ENCODE measurements around the gene ITIH1. TPM values are rescaled to one million over a fixed set of nuclear protein-coding genes. Genes with fewer than 3 reads are reported as not detected.
A peak's percentile ranks its signal among the peaks of the same experiment; 100 is the strongest.

ITIH1 gene
- total and polyA plus RNA-seq, 9 of the 15 experiments (the other 6 are each of a cell fraction or from before 2014, with no cell fraction given) = 0.31 TPM; not detected in 8

DNA sequence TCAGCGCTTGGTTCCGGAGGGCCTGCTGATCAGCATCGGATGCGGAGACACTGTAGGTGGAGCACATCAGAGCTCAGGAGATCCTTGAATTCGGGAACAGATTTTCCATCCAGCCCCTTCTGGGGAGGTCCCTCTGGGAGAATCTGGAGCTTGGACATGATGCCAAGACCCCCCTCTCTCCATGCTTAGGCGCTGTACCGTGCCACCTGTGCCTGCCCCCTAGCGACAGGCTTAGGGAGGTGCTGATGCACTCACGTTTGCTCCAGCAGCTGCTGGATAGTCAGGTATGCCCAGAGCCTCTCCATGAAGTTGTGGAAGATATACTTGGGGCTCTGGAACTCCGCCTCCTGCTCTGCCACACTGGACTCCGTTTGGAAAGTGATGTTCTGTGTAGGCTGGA, 43.3 kb downstream of the ITIH1 start (continued):
- TF ChIP-seq, protein P1, sequence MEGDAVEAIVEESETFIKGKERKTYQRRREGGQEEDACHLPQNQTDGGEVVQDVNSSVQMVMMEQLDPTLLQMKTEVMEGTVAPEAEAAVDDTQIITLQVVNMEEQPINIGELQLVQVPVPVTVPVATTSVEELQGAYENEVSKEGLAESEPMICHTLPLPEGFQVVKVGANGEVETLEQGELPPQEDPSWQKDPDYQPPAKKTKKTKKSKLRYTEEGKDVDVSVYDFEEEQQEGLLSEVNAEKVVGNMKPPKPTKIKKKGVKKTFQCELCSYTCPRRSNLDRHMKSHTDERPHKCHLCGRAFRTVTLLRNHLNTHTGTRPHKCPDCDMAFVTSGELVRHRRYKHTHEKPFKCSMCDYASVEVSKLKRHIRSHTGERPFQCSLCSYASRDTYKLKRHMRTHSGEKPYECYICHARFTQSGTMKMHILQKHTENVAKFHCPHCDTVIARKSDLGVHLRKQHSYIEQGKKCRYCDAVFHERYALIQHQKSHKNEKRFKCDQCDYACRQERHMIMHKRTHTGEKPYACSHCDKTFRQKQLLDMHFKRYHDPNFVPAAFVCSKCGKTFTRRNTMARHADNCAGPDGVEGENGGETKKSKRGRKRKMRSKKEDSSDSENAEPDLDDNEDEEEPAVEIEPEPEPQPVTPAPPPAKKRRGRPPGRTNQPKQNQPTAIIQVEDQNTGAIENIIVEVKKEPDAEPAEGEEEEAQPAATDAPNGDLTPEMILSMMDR (IDR thresholded peaks at IDR 0.05 in 2 of 3, conservative IDR thresholded peaks at IDR 0.05 in 1 of 3; ENCODE audit: insufficient read depth in 2 of 3, low read depth in 1 of 3, low read length in 3 of 3) = peak; percentile 63 to 80 (median 67)
- TF ChIP-seq RAD21 (CRISPR knock-in tag; conservative IDR thresholded peaks at IDR 0.05 in 1 of 2, IDR thresholded peaks at IDR 0.05 in 1 of 2) = peak in 1 of 2 experiments; percentile 49; a peak in 2 of 4 replicates
- peak; percentile 32; the same call in 1 of the 2 replicates for TF ChIP-seq ZNF316 (IDR thresholded peaks at IDR 0.05)
- no peak for TF ChIP-seq SMAD2 (IDR thresholded peaks at IDR 0.05; ENCODE audit: low read depth, low read length)
- peak; percentile 50 for TF ChIP-seq SMC3 (conservative IDR thresholded peaks at IDR 0.05; ENCODE audit: insufficient read depth, low read depth, low read length)
- 0 out of 2 replicates have a peak, but pooled peaks have one; percentile 18 for TF ChIP-seq BHLHE40 (IDR thresholded peaks at IDR 0.05; ENCODE audit: low read length)
- TF ChIP-seq SAFB (IDR thresholded peaks at IDR 0.05; ENCODE audit: borderline replicate concordance, low read depth, low read length) = no peak
- TF ChIP-seq SAFB2 (IDR thresholded peaks at IDR 0.05; ENCODE audit: borderline replicate concordance, low read depth, low read length, severe bottlenecking) = no peak

- no peak overlapping the region for H3K27ac ChIP-seq (ENCODE audit: extremely low read depth, low read depth, low read length)
- H3K9me1 ChIP-seq (ENCODE audit: control insufficient read depth, insufficient read depth, low read length) = no peaks in the 10 kb centered on the region
- peaks cover 0 to 41% of the 10 kb centered on the region in 2 experiments; a peak in 2 of 5 replicates for H3K27me3 ChIP-seq (ENCODE audit: control insufficient read depth in 2 of 2, insufficient read depth in 2 of 2, low read length in 2 of 2)
- no peak overlapping the region for H3K4me2 ChIP-seq (ENCODE audit: insufficient read depth, low read length)
- H2AFZ ChIP-seq (ENCODE audit: low read depth, low read length) = no peak overlapping the region
- in situ Hi-C loops (cut with MboI) (no loop called here), intact Hi-C loops (cut with micrococcal nuclease) (no loop called here)
- no peak for ATAC-seq
- peaks cover 0 to 11% of the 10 kb centered on the region in 2 experiments; a peak in 2 of 5 replicates for H3K4me1 ChIP-seq (replicated peaks in 1 of 2; ENCODE audit: control insufficient read depth in 2 of 2, insufficient read depth in 2 of 2, low read length in 2 of 2)
- CTCF ChIA-PET (ENCODE audit: low intra/inter-chr PET ratio) = no interaction called here
- no peak overlapping the region for H3K9ac ChIP-seq (ENCODE audit: insufficient read depth in 1 of 2, low read depth in 2 of 2, low read length in 2 of 2)
- H3K36me3 ChIP-seq (ENCODE audit: control insufficient read depth, insufficient read depth, low read length) = no peaks in the 10 kb centered on the region
- H3K79me2 ChIP-seq (ENCODE audit: control insufficient read depth, insufficient read depth, low read length) = no peaks in the 10 kb centered on the region
- BruUV-seq (replicated peaks) = no TSS peak
- FAIRE-seq = no peak
- no peak overlapping the region for H3K4me3 ChIP-seq
- POLR2A ChIA-PET = interaction anchor here (0.9 kb wide), 1 partner anchor 19 kb away, joined by 3 read pairs; no protein-coding TSS in a partner anchor
- H4K20me1 ChIP-seq (replicated peaks; ENCODE audit: control insufficient read depth, insufficient read depth, low read length) = no peaks in the 10 kb centered on the region; the same call in 1 of the 2 replicates
- WGBS (ENCODE audit: insufficient coverage, low coverage, missing lambda C conversion rate) = 4% methylated on average over 2 of the region's 5 CpGs
- no peaks in the 10 kb centered on the region for H3K9me3 ChIP-seq (replicated peaks; ENCODE audit: control insufficient read depth, insufficient read depth, low read depth, low read length)
- no peak for DNase-seq (ENCODE audit: extremely low read depth in 1 of 4, low spot score in 3 of 4)
- TF ChIP-seq PBX2 (CRISPR knock-in tag; IDR thresholded peaks at IDR 0.05; ENCODE audit: low read depth) (no peak), PBX2 (tag; conservative IDR thresholded peaks at IDR 0.05; ENCODE audit: low read depth) (peak; percentile 30; the same call in 1 of the 2 replicates), MEIS2 (IDR thresholded peaks at IDR 0.05; ENCODE audit: partially characterized antibody) (peak; percentile 40), IRF2 (CRISPR knock-in tag; IDR thresholded peaks at IDR 0.05) (no peak)
- TF ChIP-seq, protein P2, sequence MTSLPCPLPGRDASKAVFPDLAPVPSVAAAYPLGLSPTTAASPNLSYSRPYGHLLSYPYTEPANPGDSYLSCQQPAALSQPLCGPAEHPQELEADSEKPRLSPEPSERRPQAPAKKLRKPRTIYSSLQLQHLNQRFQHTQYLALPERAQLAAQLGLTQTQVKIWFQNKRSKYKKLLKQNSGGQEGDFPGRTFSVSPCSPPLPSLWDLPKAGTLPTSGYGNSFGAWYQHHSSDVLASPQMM (CRISPR knock-in tag; IDR thresholded peaks at IDR 0.05) = no peak
These were observed 45.0 kb downstream of the ITIH1 start for GRCh38 chr3:52822363-52822762.
